CD4-positive, CD25-positive, alpha-beta regulatory T cell (primary cell): ENCODE measurements around the gene BYSL. TPM values are rescaled to one million over a fixed set of nuclear protein-coding genes. Genes with fewer than 3 reads are reported as not detected.

Source experiments
- ATAC-seq, 2 donors: fragments of 150-1000 bp; cut with Tn5 transposase; one replicate each; pipeline ENCODE4 v1.10.0; 2021; ENCODE audit warnings: low read depth in 2 of 2, moderate number of reproducible peaks in 2 of 2, moderate library complexity in 1 of 2
- DNase-seq, 3 donors: peaks; one replicate each; pipeline versions ENCODE4 v3.0.0 to v3.0.0-alpha.2; 2012 to 2022; ENCODE audit warnings: mixed read lengths in 1 of 3
- H3K27ac ChIP-seq: one replicate; pipeline ENCODE4 v1.7.0; 2013; ENCODE audit warnings: mild to moderate bottlenecking, low read length; ENCODE audit not compliant: insufficient read depth, poor library complexity, severe bottlenecking
- H3K27me3 ChIP-seq: one replicate; pipeline ENCODE4 v1.7.0; 2013; ENCODE audit warnings: low read length; ENCODE audit not compliant: control insufficient read depth, insufficient read depth
- H3K36me3 ChIP-seq: one replicate; pipeline ENCODE4 v1.7.0; 2013; ENCODE audit warnings: mild to moderate bottlenecking, low read length, moderate library complexity; ENCODE audit not compliant: control insufficient read depth, insufficient read depth
- H3K4me1 ChIP-seq: 2 replicates; pipeline ENCODE4 v1.7.0; 2013; ENCODE audit warnings: mild to moderate bottlenecking, low read length; ENCODE audit not compliant: insufficient read depth, control insufficient read depth, poor library complexity, severe bottlenecking
- H3K4me3 ChIP-seq: one replicate; pipeline ENCODE4 v1.7.0; 2013; ENCODE audit warnings: low read depth, mild to moderate bottlenecking, low read length, moderate library complexity
- H3K9me3 ChIP-seq, 2 experiments: 1 replicate in 1 of 2; 2 replicates in 1 of 2; pipeline ENCODE4 v1.7.0; 2013; ENCODE audit warnings: low read length in 2 of 2, mild to moderate bottlenecking in 1 of 2, moderate library complexity in 1 of 2; ENCODE audit not compliant: control insufficient read depth in 2 of 2
- H3K27ac Mint-ChIP-seq, 3 donors: one replicate each; pipeline ENCODE4 v1.8.0; 2020 to 2022; ENCODE audit warnings: mild to moderate bottlenecking in 3 of 3, mixed read lengths in 3 of 3, moderate library complexity in 2 of 3
- H3K27me3 Mint-ChIP-seq: one replicate; pipeline ENCODE4 v1.8.0; 2022; ENCODE audit warnings: mild to moderate bottlenecking, mixed read lengths
- H3K36me3 Mint-ChIP-seq: one replicate; pipeline ENCODE4 v1.8.0; 2020; ENCODE audit warnings: mixed read lengths
- H3K4me1 Mint-ChIP-seq, 4 donors: one replicate each; pipeline ENCODE4 v1.8.0; 2020 to 2022; ENCODE audit warnings: mixed read lengths in 4 of 4, mild to moderate bottlenecking in 1 of 4
- H3K4me3 Mint-ChIP-seq, 4 donors: one replicate each; pipeline ENCODE4 v1.8.0; 2020 to 2022; ENCODE audit warnings: mild to moderate bottlenecking in 4 of 4, mixed read lengths in 4 of 4, moderate library complexity in 3 of 4
- H3K9me3 Mint-ChIP-seq, 7 donors: one replicate each; pipeline ENCODE4 v1.8.0; 2020 to 2022; ENCODE audit warnings: mixed read lengths in 7 of 7, mild to moderate bottlenecking in 3 of 7, moderate library complexity in 2 of 7
- polyA plus RNA-seq, 4 donors: library from polyadenylated mRNA; unstranded; fragments of 300-500 nt; fragmentation: Illumina TruSeq; gene quantifications; one replicate each; pipeline ENCODE4 v1.2.3, GENCODE V29; 2021
- total RNA-seq: library from RNA; stranded (reverse); gene quantifications from one replicate; pipeline ENCODE4 v1.2.3, GENCODE V29; 2022

BYSL gene
- total and polyA plus RNA-seq, 5 donors from 2014 or later = 1.8 to 7.6 (median 5.8) TPM

GRCh38 chr6:41972826-41973225, 51.5 kb downstream of the BYSL start:
- DNase-seq (no peak), ATAC-seq (no peak)
- Mint-ChIP-seq H3K27ac (peak overlapping the region in 2 of 3 donors; percentile 15 to 93), H3K9me3 (no peaks in the 10 kb centered on the region), H3K4me3 (no peak overlapping the region), H3K27me3 (no peaks in the 10 kb centered on the region), H3K36me3 (peaks cover 23% of the 10 kb centered on the region), H3K4me1 (peaks cover 15 to 82% (median 39%) of the 10 kb centered on the region in 4 donors)
- Histone ChIP-seq H3K4me3 (no peak overlapping the region), H3K36me3 (peaks cover 16% of the 10 kb centered on the region), H3K9me3 (no peaks in the 10 kb centered on the region), H3K4me1 (peaks cover 21% of the 10 kb centered on the region), H3K27me3 (no peaks in the 10 kb centered on the region), H3K27ac (peak overlapping the region; percentile 23)

- Histone ChIP-seq H3K27ac (no peak overlapping the region), H3K9me3 (no peaks in the 10 kb centered on the region), H3K36me3 (peaks cover 14% of the 10 kb centered on the region), H3K4me1 (peaks cover 30% of the 10 kb centered on the region), H3K27me3 (no peaks in the 10 kb centered on the region), H3K4me3 (no peak overlapping the region)
- Mint-ChIP-seq H3K27ac (peak overlapping the region in 1 of 3 donors; percentile 79), H3K9me3 (no peaks in the 10 kb centered on the region), H3K4me3 (no peak overlapping the region), H3K27me3 (no peaks in the 10 kb centered on the region), H3K36me3 (peaks cover 27% of the 10 kb centered on the region), H3K4me1 (peaks cover 9 to 76% (median 41%) of the 10 kb centered on the region in 4 donors)
- ATAC-seq = no peak
- no peak for DNase-seq
Observed at GRCh38 chr6:41974281-41974825, 53.1 kb downstream of the BYSL start.

GRCh38 chr6:41975276-41975675, 54.0 kb downstream of the BYSL start:
- Histone ChIP-seq H3K4me3 (no peak overlapping the region), H3K27ac (no peak overlapping the region), H3K36me3 (peaks cover 14% of the 10 kb centered on the region), H3K4me1 (peaks cover 32% of the 10 kb centered on the region), H3K9me3 (no peaks in the 10 kb centered on the region), H3K27me3 (no peaks in the 10 kb centered on the region)
- DNase-seq (no peak), ATAC-seq (no peak)
- peaks cover 9 to 78% (median 44%) of the 10 kb centered on the region in 4 donors for H3K4me1 Mint-ChIP-seq
- peaks cover 27% of the 10 kb centered on the region for H3K36me3 Mint-ChIP-seq
- H3K27ac Mint-ChIP-seq = peak overlapping the region; percentile 51 to 95 (median 72)
- no peaks in the 10 kb centered on the region for H3K27me3 Mint-ChIP-seq
- peak overlapping the region in 3 of 4 donors; percentile 4 to 54 (median 29) for H3K4me3 Mint-ChIP-seq
- no peaks in the 10 kb centered on the region for H3K9me3 Mint-ChIP-seq

GRCh38 chr6:41976794-41977484, 55.6 kb downstream of the BYSL start:
- peak overlapping the region in 2 of 4 donors; percentile 15 to 43 for H3K4me3 Mint-ChIP-seq
- Histone ChIP-seq H3K27ac (no peak overlapping the region), H3K9me3 (no peaks in the 10 kb centered on the region), H3K36me3 (peaks cover 11% of the 10 kb centered on the region), H3K4me3 (no peak overlapping the region), H3K27me3 (no peaks in the 10 kb centered on the region), H3K4me1 (peaks cover 30% of the 10 kb centered on the region)
- ATAC-seq = peak; percentile 60 to 62
- H3K36me3 Mint-ChIP-seq = peaks cover 26% of the 10 kb centered on the region
- no peak for DNase-seq
- peaks cover 0 to 2% (median 0%) of the 10 kb centered on the region in 7 donors for H3K9me3 Mint-ChIP-seq
- no peaks in the 10 kb centered on the region for H3K27me3 Mint-ChIP-seq
- peaks cover 9 to 81% (median 43%) of the 10 kb centered on the region in 4 donors for H3K4me1 Mint-ChIP-seq
- peak overlapping the region; percentile 25 to 97 (median 72) for H3K27ac Mint-ChIP-seq

Other genes with a start within 250 kb of the BYSL start
- gene TFEB, start 185.9 kb upstream of the BYSL start, total RNA-seq = 26.7 TPM
- 10 to 100 TPM in 1 of 4 donors, 1 to 10 TPM in 3; 8.0 to 11.0 (median 8.7) TPM for gene TFEB, start 185.9 kb upstream of the BYSL start, polyA plus RNA-seq
- gene PGC, start 174.1 kb upstream of the BYSL start, total RNA-seq = not detected
- not detected for gene PGC, start 174.1 kb upstream of the BYSL start, polyA plus RNA-seq
- 6.4 TPM for gene FRS3, start 141.6 kb upstream of the BYSL start, total RNA-seq
- gene FRS3, start 141.6 kb upstream of the BYSL start, polyA plus RNA-seq = 1 to 10 TPM; 1.3 to 1.6 (median 1.4) TPM
- not detected for gene PRICKLE4, start 140.7 kb upstream of the BYSL start, total RNA-seq
- gene PRICKLE4, start 140.7 kb upstream of the BYSL start, polyA plus RNA-seq = not detected
- 102 TPM for gene TOMM6, start 133.8 kb upstream of the BYSL start, total RNA-seq
- gene TOMM6, start 133.8 kb upstream of the BYSL start, polyA plus RNA-seq = 100 to 1,000 TPM; 315 to 364 (median 362) TPM
- gene USP49, start 26.1 kb upstream of the BYSL start, total RNA-seq = 2.9 TPM
- 1 to 10 TPM in 1 of 4 donors, under 1 TPM in 3; 0.34 to 1.0 (median 0.47) TPM for gene USP49, start 26.1 kb upstream of the BYSL start, polyA plus RNA-seq
- 4.3 TPM for gene MED20, start 360 bp upstream of the BYSL start, total RNA-seq
- gene MED20, start 360 bp upstream of the BYSL start, polyA plus RNA-seq = 1 to 10 TPM; 3.0 to 7.9 (median 6.1) TPM
- 319 TPM for gene CCND3, start 20.3 kb downstream of the BYSL start, total RNA-seq
- 100 to 1,000 TPM; 246 to 564 (median 389) TPM for gene CCND3, start 20.3 kb downstream of the BYSL start, polyA plus RNA-seq
- 46.7 TPM for gene TAF8, start 129.0 kb downstream of the BYSL start, total RNA-seq
- gene TAF8, start 129.0 kb downstream of the BYSL start, polyA plus RNA-seq = 10 to 100 TPM; 15.9 to 24.1 (median 20.7) TPM
- not detected for gene C6orf132, start 221.1 kb downstream of the BYSL start, total RNA-seq
- gene C6orf132, start 221.1 kb downstream of the BYSL start, polyA plus RNA-seq = under 1 TPM in 1 of 4 donors, not detected in 3; 0.05 TPM